HepG2 (cell line): Measurements from ENCODE around the gene GAGE12G. TPM values are rescaled to one million over a fixed set of nuclear protein-coding genes. Genes with fewer than 3 reads are reported as not detected.

Source experiments
- E2F5 ChIP-seq: sonication (generic); formaldehyde crosslinking; conservative IDR thresholded peaks from 2 replicates; pipeline ENCODE4 v1.4.0; 2020; ENCODE audit warnings: missing genetic modification reagents
- ERF ChIP-seq: IDR thresholded peaks from 2 replicates; pipeline ENCODE4 v1.6.1; 2018; ENCODE audit warnings: missing biosample characterization, missing genetic modification reagents
- GATA4 ChIP-seq: sonication (generic); IDR thresholded peaks from 2 replicates; pipeline ENCODE4 v1.6.1; 2016; ENCODE audit warnings: antibody characterized with exemption, low read depth, borderline replicate concordance
- HCFC1 ChIP-seq: fragments of 150-350 bp; IDR thresholded peaks from 2 replicates; pipeline ENCODE4 v1.6.1; 2014; ENCODE audit warnings: low read depth, low read length
- HNRNPUL1 ChIP-seq: fragments of 200-400 bp; formaldehyde crosslinking; IDR thresholded peaks from 2 replicates; pipeline ENCODE4 v1.6.1; 2017; ENCODE audit warnings: low read depth, mild to moderate bottlenecking, low read length, moderate library complexity
- KDM3A ChIP-seq: IDR thresholded peaks from 2 replicates; pipeline ENCODE4 v1.6.1; 2018; ENCODE audit warnings: low read depth, missing compliant biosample characterization
- KDM5A ChIP-seq: fragments of 200-600 bp; sonication (generic); IDR thresholded peaks from 2 replicates; pipeline ENCODE4 v1.7.0; 2018; ENCODE audit warnings: antibody characterized with exemption, mild to moderate bottlenecking, low read length, borderline replicate concordance
- MAX ChIP-seq: IDR thresholded peaks from 2 replicates; pipeline ENCODE4 v1.6.1; 2012; ENCODE audit warnings: inconsistent platforms
- MEIS1 ChIP-seq: sonication (generic); formaldehyde crosslinking; IDR thresholded peaks from 2 replicates; pipeline ENCODE4 v1.9.0; 2021; ENCODE audit warnings: mild to moderate bottlenecking, missing genetic modification reagents, moderate library complexity, borderline replicate concordance
- NR2F1 ChIP-seq, 2 experiments: fragments of 450-650 bp in 1 of 2; formaldehyde crosslinking in 1 of 2; IDR thresholded peaks; 2 replicates each; pipeline versions ENCODE4 v1.5.0 to v1.6.1; 2016 to 2020; ENCODE audit warnings: mild to moderate bottlenecking in 1 of 2, missing compliant biosample characterization in 1 of 2, missing genetic modification reagents in 1 of 2, moderate library complexity in 1 of 2
- PHB2 ChIP-seq: fragments of 450-650 bp; IDR thresholded peaks from 2 replicates; pipeline ENCODE4 v1.6.1; 2018; ENCODE audit not compliant: partially characterized antibody
- PITX1 ChIP-seq: sonication (generic); formaldehyde crosslinking; IDR thresholded peaks from 2 replicates; pipeline ENCODE4 v1.5.1; 2020; ENCODE audit warnings: mild to moderate bottlenecking, missing genetic modification reagents
- SNAPC4 ChIP-seq: sonication (generic); formaldehyde crosslinking; IDR thresholded peaks from 2 replicates; pipeline ENCODE4 v1.4.0; 2020; ENCODE audit warnings: mild to moderate bottlenecking, missing genetic modification reagents
- SRF ChIP-seq: IDR thresholded peaks from 2 replicates; pipeline ENCODE4 v1.6.1; 2011; ENCODE audit warnings: mild to moderate bottlenecking, low read depth, low read length, moderate library complexity
- SUZ12 ChIP-seq: fragments of 150-350 bp; IDR thresholded peaks from 2 replicates; pipeline ENCODE4 v1.6.1; 2014; ENCODE audit warnings: low read depth, low read length
- TBP ChIP-seq: sonication (generic); formaldehyde crosslinking; IDR thresholded peaks from 2 replicates; pipeline ENCODE4 v1.5.0; 2020; ENCODE audit warnings: missing genetic modification reagents
- TCF7 ChIP-seq: sonication (generic); IDR thresholded peaks from 2 replicates; pipeline ENCODE4 v1.6.1; 2016; ENCODE audit warnings: antibody characterized with exemption, low read depth
- ZNF577 ChIP-seq: sonication (generic); formaldehyde crosslinking; IDR thresholded peaks from 2 replicates; pipeline ENCODE4 v1.4.0; 2020; ENCODE audit warnings: mild to moderate bottlenecking, low read depth, missing genetic modification reagents, borderline replicate concordance
- ZNF609 ChIP-seq: sonication (generic); formaldehyde crosslinking; IDR thresholded peaks from 2 replicates; pipeline ENCODE4 v1.4.0; 2020; ENCODE audit warnings: mild to moderate bottlenecking, missing genetic modification reagents, borderline replicate concordance
- ZNF674 ChIP-seq: sonication (generic); formaldehyde crosslinking; IDR thresholded peaks from 2 replicates; pipeline ENCODE4 v1.5.0; 2020; ENCODE audit warnings: low read depth, mild to moderate bottlenecking, missing genetic modification reagents
- polyA plus RNA-seq, 8 experiments: library from polyadenylated mRNA; depleted of rRNA in 3 of 8; stranded (reverse) in 7 of 8; unstranded in 1 of 8; fragments of >200 nt; fragmentation: Illumina TruSeq in 4 of 8; extraction: Trizol in 4 of 8; gene quantifications; 2 replicates each; pipeline versions ENCODE4 v1.2.1 to v1.2.3, GENCODE V29; 2011 to 2016; ENCODE audit warnings: low read depth in 4 of 8, missing spikeins in 1 of 8, mixed read lengths in 1 of 8; ENCODE audit not compliant: insufficient read depth in 1 of 8
- total RNA-seq, 5 experiments: library from RNA; depleted of rRNA; stranded (reverse); fragments of >200 nt; fragmentation: Illumina TruSeq; extraction: Trizol; gene quantifications; 2 replicates each; pipeline ENCODE4 v1.2.3, GENCODE V29; 2016; ENCODE audit warnings: low read depth in 1 of 5

GAGE12G gene
- total and polyA plus RNA-seq, 2 of the 13 experiments (the other 11 are each of a cell fraction or from before 2014, with no cell fraction given) = not detected

- no peak for TF ChIP-seq SNAPC4 (CRISPR knock-in tag)
- peak; percentile 34; the same call in 1 of the 2 replicates for TF ChIP-seq GATA4
- TF ChIP-seq HCFC1 = no peak
- TF ChIP-seq MEIS1 = no peak
- TF ChIP-seq KDM5A = no peak
- TF ChIP-seq NR2F1 (CRISPR knock-in tag; IDR thresholded peaks at IDR 0.05) = no peak
- TF ChIP-seq ZNF577 (CRISPR knock-in tag) = no peak
- TF ChIP-seq KDM3A = no peak
- no peak for TF ChIP-seq ZNF674
- 0 out of 2 replicates have a peak, but pooled peaks have one; percentile 18 for TF ChIP-seq MAX
- TF ChIP-seq ERF (CRISPR knock-in tag) = 0 out of 2 replicates have a peak, but pooled peaks have one; percentile 21
- no peak for TF ChIP-seq TBP (CRISPR knock-in tag)
- TF ChIP-seq SRF = no peak
- TF ChIP-seq PHB2 = no peak
- TF ChIP-seq ZNF609 (CRISPR knock-in tag) = peak; percentile 47; the same call in 1 of the 2 replicates
- no peak for TF ChIP-seq E2F5 (CRISPR knock-in tag)
- TF ChIP-seq SUZ12 = no peak
- no peak for TF ChIP-seq HNRNPUL1
- peak; percentile 28 for TF ChIP-seq TCF7
- peak; percentile 91 for TF ChIP-seq PITX1 (CRISPR knock-in tag)
These were observed 40.6 kb downstream of the GAGE12G start (continued) for GRCh38 chrX:49610718-49611310.
